GM18505 (cell line): ENCODE results near the gene CROCC2.

Experiments
- ATAC-seq: cut with Tn5 transposase; IDR thresholded peaks from one replicate; pipeline ENCODE4 v1.9.1; 2021; ENCODE audit not compliant: unreplicated experiment
- POLR2A ChIP-seq: IDR thresholded peaks from 4 replicates; pipeline ENCODE4 v1.6.1; 2011; ENCODE audit warnings: borderline replicate concordance; ENCODE audit not compliant: insufficient read depth, insufficient read length; ENCODE audit errors: extremely low read depth

CROCC2 gene

GRCh38 chr2:240999873-241000541 is 93.9 kb downstream of the CROCC2 start:
- ATAC-seq = no peak
- no peak for TF ChIP-seq POLR2A

- no peak for TF ChIP-seq POLR2A
- no peak for ATAC-seq
Measured at GRCh38 chr2:241000831-241001321, 94.7 kb downstream of the CROCC2 start.

GRCh38 chr2:241001413-241002274 is 95.5 kb downstream of the CROCC2 start:
- no peak for TF ChIP-seq POLR2A
- no peak for ATAC-seq

GRCh38 chr2:241002275-241003046 is 96.3 kb downstream of the CROCC2 start:
- TF ChIP-seq POLR2A = no peak
- no peak for ATAC-seq

- TF ChIP-seq POLR2A = no peak
- ATAC-seq = no peak
Measured at GRCh38 chr2:241003047-241003360, 96.9 kb downstream of the CROCC2 start.

GRCh38 chr2:241003369-241003768 is 97.2 kb downstream of the CROCC2 start:
- TF ChIP-seq POLR2A = no peak
- no peak for ATAC-seq

GRCh38 chr2:241003830-241004564 is 97.9 kb downstream of the CROCC2 start:
- TF ChIP-seq POLR2A = no peak
- no peak for ATAC-seq

- no peak for TF ChIP-seq POLR2A
- ATAC-seq = no peak
Measured at GRCh38 chr2:241005569-241005968, 99.4 kb downstream of the CROCC2 start.

GRCh38 chr2:241006412-241006811 is 100.3 kb downstream of the CROCC2 start:
- no peak for TF ChIP-seq POLR2A
- ATAC-seq = no peak

- no peak for TF ChIP-seq POLR2A
- no peak for ATAC-seq
Measured at GRCh38 chr2:241007111-241007510, 101.0 kb downstream of the CROCC2 start.

- no peak for TF ChIP-seq POLR2A
- ATAC-seq = no peak
Measured at GRCh38 chr2:241007880-241008710, 102.0 kb downstream of the CROCC2 start.

- no peak for TF ChIP-seq POLR2A
- ATAC-seq = no peak
Measured at GRCh38 chr2:241008711-241009121, 102.6 kb downstream of the CROCC2 start.
